ENCODE results near the gene STXBP6. TPM values are rescaled to one million over a fixed set of nuclear protein-coding genes. Genes with fewer than 3 reads are reported as not detected.

Gene STXBP6
- 1.6 to 2.2 TPM (median 1.9 TPM) in 5 replicates for total RNA-seq (2022; extraction: Qiagen RNA extraction; ENCODE audit: low read depth)

DNA sequence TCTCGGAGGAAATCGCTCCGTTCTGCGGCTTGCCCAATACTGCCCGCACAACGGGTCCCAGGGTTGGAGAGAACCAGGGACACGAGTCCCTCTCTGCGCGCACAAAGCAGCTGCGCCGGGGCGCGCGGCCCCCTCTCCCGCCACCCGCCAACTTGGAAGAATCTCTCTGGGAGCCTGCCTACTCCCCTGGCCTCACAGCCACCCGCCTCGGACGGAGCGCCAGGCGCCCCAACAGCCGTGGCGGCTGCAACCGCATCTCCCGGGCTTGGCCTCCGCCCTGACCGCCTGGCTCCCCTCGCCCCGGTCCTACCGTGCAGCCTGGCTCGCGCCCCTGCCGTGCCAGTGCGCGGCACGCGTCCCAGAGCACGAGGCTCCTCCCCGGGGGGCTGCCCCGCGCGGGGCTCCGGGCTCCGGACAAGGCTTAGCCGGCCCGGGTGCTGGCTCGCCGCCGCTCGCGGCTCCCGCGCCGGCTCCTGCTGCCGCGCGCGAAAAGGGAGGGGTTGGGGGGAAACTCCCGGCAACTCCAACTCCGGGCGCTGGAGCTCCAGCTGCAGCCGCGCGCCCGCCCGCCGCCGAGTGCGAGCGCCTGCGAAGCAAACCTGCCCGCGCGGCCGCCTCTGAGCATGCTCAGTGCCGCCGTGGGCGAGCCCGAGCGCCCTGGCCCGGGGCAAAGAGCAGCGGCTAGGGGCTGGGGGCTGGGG lies at the start of gene STXBP6:
TSS of gene STXBP6 (minus strand) at position 580 of the 701 bp plus-strand sequence. CDS start 75,329 bp downstream, outside the sequence.

